ENCODE results near the gene FAM20A. TPM values are rescaled to one million over a fixed set of nuclear protein-coding genes. Genes with fewer than 3 reads are reported as not detected.
A peak's percentile ranks its signal among the peaks of the same experiment; 100 is the strongest.

The FAM20A gene
- total and polyA plus RNA-seq, 2 experiments from 2014 or later, result 9.3 to 10.9 TPM

- no peak for TF ChIP-seq EZH2 (IDR thresholded peaks at IDR 0.05; ENCODE audit: insufficient read depth, poor library complexity, severe bottlenecking)
- no peak for TF ChIP-seq EZH2phosphoT487 (IDR thresholded peaks at IDR 0.05; ENCODE audit: insufficient read depth, low read depth)
- in situ Hi-C loops (cut with MboI), result no loop called here
- Histone ChIP-seq H2AFZ (no peak overlapping the region), H3K9me3 (ENCODE audit: low read depth) (no peaks in the 10 kb centered on the region), H3K4me3 (no peak overlapping the region), H3F3A (ENCODE audit: insufficient read depth) (no peaks in the 10 kb centered on the region), H4K20me1 (ENCODE audit: insufficient read depth) (no peaks in the 10 kb centered on the region), H3K79me2 (ENCODE audit: insufficient read depth) (no peaks in the 10 kb centered on the region), H3K4me2 (ENCODE audit: unreplicated experiment) (no peak overlapping the region), H3K9me2 (ENCODE audit: insufficient read depth) (no peaks in the 10 kb centered on the region), H3K36me3 (ENCODE audit: low read depth) (no peaks in the 10 kb centered on the region), H3K27me3 (replicated peaks; ENCODE audit: insufficient read depth) (no peaks in the 10 kb centered on the region), H3K9ac (no peak overlapping the region), H3K27ac (no peak overlapping the region), H3K4me1 (ENCODE audit: insufficient read depth) (0 out of 2 replicates have a peak, but pooled peaks cover 3% of the 10 kb centered on the region)
- DNase-seq, result no peak
- WGBS, 2 experiments (ENCODE audit: low coverage in 1 of 2, low lambda C conversion rate in 2 of 2, missing lambda C conversion rate in 2 of 2), result 72 to 75% methylated on average over 9 of the region's 9 CpGs
Measured at GRCh38 chr17:68641276-68642117, 40.3 kb upstream of the FAM20A start.

GRCh38 chr17:68640242-68640989 lies 39.2 kb upstream of the FAM20A start:
- Histone ChIP-seq H3K9ac (no peak overlapping the region), H3K9me2 (ENCODE audit: insufficient read depth) (no peaks in the 10 kb centered on the region), H4K20me1 (ENCODE audit: insufficient read depth) (no peaks in the 10 kb centered on the region), H3K4me1 (ENCODE audit: insufficient read depth) (no peaks in the 10 kb centered on the region), H3K79me2 (ENCODE audit: insufficient read depth) (no peaks in the 10 kb centered on the region), H3K36me3 (ENCODE audit: low read depth) (no peaks in the 10 kb centered on the region), H3K27me3 (replicated peaks; ENCODE audit: insufficient read depth) (no peaks in the 10 kb centered on the region), H3F3A (ENCODE audit: insufficient read depth) (no peaks in the 10 kb centered on the region), H3K4me3 (no peak overlapping the region), H3K27ac (no peak overlapping the region), H3K9me3 (ENCODE audit: low read depth) (no peaks in the 10 kb centered on the region), H3K4me2 (ENCODE audit: unreplicated experiment) (no peak overlapping the region), H2AFZ (no peak overlapping the region)
- TF ChIP-seq EZH2 (IDR thresholded peaks at IDR 0.05; ENCODE audit: insufficient read depth, poor library complexity, severe bottlenecking) (no peak), EZH2phosphoT487 (IDR thresholded peaks at IDR 0.05; ENCODE audit: insufficient read depth, low read depth) (no peak)
- DNase-seq, result no peak
- WGBS, 2 experiments (ENCODE audit: low coverage in 1 of 2, low lambda C conversion rate in 2 of 2, missing lambda C conversion rate in 2 of 2), result 56 to 62% methylated on average over 2 of the region's 2 CpGs
- in situ Hi-C loops (cut with MboI), result no loop called here

GRCh38 chr17:68634345-68634876 lies 33.2 kb upstream of the FAM20A start:
- Histone ChIP-seq H2AFZ (no peak overlapping the region), H3K9me3 (ENCODE audit: low read depth) (no peaks in the 10 kb centered on the region), H3K9me2 (ENCODE audit: insufficient read depth) (no peaks in the 10 kb centered on the region), H3K9ac (no peak overlapping the region), H3K27ac (no peak overlapping the region), H3K36me3 (ENCODE audit: low read depth) (no peaks in the 10 kb centered on the region), H3K4me3 (no peak overlapping the region), H3K79me2 (ENCODE audit: insufficient read depth) (no peaks in the 10 kb centered on the region), H3K27me3 (replicated peaks; ENCODE audit: insufficient read depth) (no peaks in the 10 kb centered on the region), H4K20me1 (ENCODE audit: insufficient read depth) (no peaks in the 10 kb centered on the region), H3F3A (ENCODE audit: insufficient read depth) (no peaks in the 10 kb centered on the region), H3K4me2 (ENCODE audit: unreplicated experiment) (no peak overlapping the region), H3K4me1 (ENCODE audit: insufficient read depth) (no peaks in the 10 kb centered on the region)
- DNase-seq, result no peak
- in situ Hi-C loops (cut with MboI), result no loop called here
- 70 to 76% methylated on average over 9 to 10 of the region's 10 CpGs for WGBS, 2 experiments (ENCODE audit: low coverage in 1 of 2, low lambda C conversion rate in 2 of 2, missing lambda C conversion rate in 2 of 2)
- no peak for TF ChIP-seq EZH2phosphoT487 (IDR thresholded peaks at IDR 0.05; ENCODE audit: insufficient read depth, low read depth)
- TF ChIP-seq EZH2 (IDR thresholded peaks at IDR 0.05; ENCODE audit: insufficient read depth, poor library complexity, severe bottlenecking), result no peak

DNA sequence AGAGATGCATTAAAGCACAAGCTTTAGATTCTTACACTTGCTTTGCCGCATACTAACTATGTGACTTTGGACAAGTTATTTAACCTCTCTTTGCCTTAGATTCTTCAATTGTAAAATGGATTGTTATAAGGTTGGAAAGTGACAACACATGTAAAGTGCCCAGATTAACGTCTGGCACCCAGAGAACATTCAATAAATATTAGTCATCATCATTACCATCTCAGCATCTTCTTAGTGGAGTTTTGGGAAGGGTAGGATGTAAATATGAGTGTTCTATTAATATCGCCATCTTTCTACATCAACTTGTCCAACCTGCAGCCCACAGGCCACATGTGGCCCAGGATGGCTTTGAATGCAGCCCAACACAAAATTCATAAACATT lies 27.4 kb upstream of the FAM20A start:
- no peaks in the 10 kb centered on the region for H3K36me3 ChIP-seq (ENCODE audit: low read depth)
- WGBS, 2 experiments (ENCODE audit: low coverage in 1 of 2, low lambda C conversion rate in 2 of 2, missing lambda C conversion rate in 2 of 2), result 63 to 64% methylated on average over 3 of the region's 3 CpGs
- H2AFZ ChIP-seq, result no peak overlapping the region; the same call in 1 of the 2 replicates
- H3K9me3 ChIP-seq (ENCODE audit: low read depth), result no peaks in the 10 kb centered on the region
- no peak overlapping the region for H3K9ac ChIP-seq
- no peaks in the 10 kb centered on the region for H3K27me3 ChIP-seq (replicated peaks; ENCODE audit: insufficient read depth)
- in situ Hi-C loops (cut with MboI), result no loop called here
- peak; percentile 22 for DNase-seq
- no peak overlapping the region for H3K27ac ChIP-seq
- H3K79me2 ChIP-seq (ENCODE audit: insufficient read depth), result no peaks in the 10 kb centered on the region
- no peaks in the 10 kb centered on the region for H3K9me2 ChIP-seq (ENCODE audit: insufficient read depth)
- H3K4me3 ChIP-seq, result no peak overlapping the region
- H3K4me1 ChIP-seq (ENCODE audit: insufficient read depth), result peaks cover 14% of the 10 kb centered on the region
- no peaks in the 10 kb centered on the region for H4K20me1 ChIP-seq (ENCODE audit: insufficient read depth)
- peaks cover 8% of the 10 kb centered on the region; the same call in 1 of the 2 replicates for H3F3A ChIP-seq (ENCODE audit: insufficient read depth)
- no peak overlapping the region for H3K4me2 ChIP-seq (ENCODE audit: unreplicated experiment)
- TF ChIP-seq EZH2phosphoT487 (IDR thresholded peaks at IDR 0.05; ENCODE audit: insufficient read depth, low read depth), result no peak
- no peak for TF ChIP-seq EZH2 (IDR thresholded peaks at IDR 0.05; ENCODE audit: insufficient read depth, poor library complexity, severe bottlenecking)

Data from GM23248 (cell line).